IPS-15b (cell line): Measurements from ENCODE around the gene HYPK.
"Not testable (repeated sequence)": the region's sequence is repeated elsewhere in the genome, so short reads cannot be mapped to it uniquely, and the experiment has no call there.

Experiments
- H3K27me3 ChIP-seq: one replicate; pipeline ENCODE4 v1.6.1; 2013; ENCODE audit warnings: low read length; ENCODE audit not compliant: control insufficient read depth, insufficient read depth
- H3K36me3 ChIP-seq: one replicate; pipeline ENCODE4 v1.6.1; 2013; ENCODE audit warnings: low read length; ENCODE audit not compliant: control insufficient read depth, insufficient read depth
- H3K4me1 ChIP-seq: one replicate; pipeline ENCODE4 v1.6.1; 2013; ENCODE audit warnings: mild to moderate bottlenecking, low read length; ENCODE audit not compliant: control insufficient read depth, insufficient read depth
- H3K4me3 ChIP-seq: one replicate; pipeline ENCODE4 v1.5.1; 2013; ENCODE audit warnings: low read depth, low read length
- H3K9ac ChIP-seq: one replicate; pipeline ENCODE4 v1.6.1; 2013; ENCODE audit warnings: low read depth, mild to moderate bottlenecking, low read length
- H3K9me3 ChIP-seq: one replicate; pipeline ENCODE4 v1.6.1; 2013; ENCODE audit warnings: mild to moderate bottlenecking, low read length; ENCODE audit not compliant: control insufficient read depth, insufficient read depth

HYPK gene

GRCh38 chr15:43826508-43827341 lies 26.3 kb downstream of the HYPK start, which contains the start of gene WDR76:
TSS of gene WDR76 (plus strand) at chr15:43827002. CDS start at chr15:43827033, 31 bp downstream.
- H3K9me3 ChIP-seq = no peaks in the 10 kb centered on the region
- no peaks in the 10 kb centered on the region for H3K4me1 ChIP-seq
- H3K9ac ChIP-seq = peak within 1 kb of the TSS; percentile 3
- H3K36me3 ChIP-seq = peaks cover 2% of the 10 kb centered on the region
- peak within 1 kb of the TSS; percentile 58 for H3K4me3 ChIP-seq
- H3K27me3 ChIP-seq = peaks cover 9% of the 10 kb centered on the region

GRCh38 chr15:43828061-43828657 lies 27.8 kb downstream of the HYPK start:
- no peak overlapping the region for H3K4me3 ChIP-seq
- no peaks in the 10 kb centered on the region for H3K9me3 ChIP-seq
- no peaks in the 10 kb centered on the region for H3K4me1 ChIP-seq
- peaks cover 9% of the 10 kb centered on the region for H3K27me3 ChIP-seq
- no peak overlapping the region for H3K9ac ChIP-seq
- H3K36me3 ChIP-seq = peaks cover 2% of the 10 kb centered on the region

- not testable (repeated sequence) for H3K27me3 ChIP-seq, H3K36me3 ChIP-seq, H3K9ac ChIP-seq, H3K4me3 ChIP-seq, H3K9me3 ChIP-seq, H3K4me1 ChIP-seq
Measured at GRCh38 chr15:43829951-43830540, 29.6 kb downstream of the HYPK start.

GRCh38 chr15:43830691-43831275 lies 30.4 kb downstream of the HYPK start:
- H3K9me3 ChIP-seq, H3K4me1 ChIP-seq, H3K4me3 ChIP-seq, H3K27me3 ChIP-seq, H3K36me3 ChIP-seq, H3K9ac ChIP-seq: not testable (repeated sequence)

GRCh38 chr15:43831519-43832052 lies 31.2 kb downstream of the HYPK start:
- not testable (repeated sequence) for H3K36me3 ChIP-seq, H3K9me3 ChIP-seq, H3K9ac ChIP-seq, H3K4me3 ChIP-seq, H3K27me3 ChIP-seq, H3K4me1 ChIP-seq

GRCh38 chr15:43832485-43832884 lies 32.1 kb downstream of the HYPK start:
- not testable (repeated sequence) for H3K9me3 ChIP-seq, H3K4me3 ChIP-seq, H3K9ac ChIP-seq, H3K36me3 ChIP-seq, H3K4me1 ChIP-seq, H3K27me3 ChIP-seq

GRCh38 chr15:43845421-43845820 lies 45.0 kb downstream of the HYPK start:
- H3K36me3 ChIP-seq = no peaks in the 10 kb centered on the region
- H3K4me3 ChIP-seq = no peak overlapping the region

GRCh38 chr15:43851251-43851650 lies 50.9 kb downstream of the HYPK start:
- no peak overlapping the region for H3K4me3 ChIP-seq
- H3K9ac ChIP-seq = no peak overlapping the region
- no peaks in the 10 kb centered on the region for H3K9me3 ChIP-seq
- no peaks in the 10 kb centered on the region for H3K27me3 ChIP-seq
- H3K36me3 ChIP-seq = peaks cover 14% of the 10 kb centered on the region
- H3K4me1 ChIP-seq = no peaks in the 10 kb centered on the region

More at GRCh38 chr15:43845421-43845820, 45.0 kb downstream of the HYPK start:
- Histone ChIP-seq H3K9ac (no peak overlapping the region), H3K4me1 (no peaks in the 10 kb centered on the region), H3K27me3 (no peaks in the 10 kb centered on the region), H3K9me3 (no peaks in the 10 kb centered on the region)

GRCh38 chr15:43852607-43853006 lies 52.2 kb downstream of the HYPK start:
- H3K36me3 ChIP-seq = peaks cover 14% of the 10 kb centered on the region
- no peaks in the 10 kb centered on the region for H3K9me3 ChIP-seq
- no peaks in the 10 kb centered on the region for H3K27me3 ChIP-seq
- H3K4me3 ChIP-seq = no peak overlapping the region
- no peaks in the 10 kb centered on the region for H3K4me1 ChIP-seq
- H3K9ac ChIP-seq = no peak overlapping the region
